Ramos (cell line): ENCODE measurements around the gene REXO4.

Experiments used
- in situ Hi-C: fragments of 300-500 bp; cut with MboI; formaldehyde crosslinking; loops from one replicate; pipeline ENCODE4 v1.14.3; 2022; ENCODE audit warnings: low sequenced_read_pairs; ENCODE audit not compliant: unreplicated experiment

REXO4 gene

GRCh38 chr9:133417541-133418461 is at the start of gene REXO4:
REXO4 (minus strand) TSS chr9:133418010; CDS start chr9:133417844, 166 bp downstream.
- in situ Hi-C loops: no loop called here

GRCh38 chr9:133467101-133467500 is 49.3 kb upstream of the REXO4 start:
- in situ Hi-C loops: no loop called here

GRCh38 chr9:133465984-133466383 is 48.2 kb upstream of the REXO4 start:
- in situ Hi-C loops: no loop called here

DNA sequence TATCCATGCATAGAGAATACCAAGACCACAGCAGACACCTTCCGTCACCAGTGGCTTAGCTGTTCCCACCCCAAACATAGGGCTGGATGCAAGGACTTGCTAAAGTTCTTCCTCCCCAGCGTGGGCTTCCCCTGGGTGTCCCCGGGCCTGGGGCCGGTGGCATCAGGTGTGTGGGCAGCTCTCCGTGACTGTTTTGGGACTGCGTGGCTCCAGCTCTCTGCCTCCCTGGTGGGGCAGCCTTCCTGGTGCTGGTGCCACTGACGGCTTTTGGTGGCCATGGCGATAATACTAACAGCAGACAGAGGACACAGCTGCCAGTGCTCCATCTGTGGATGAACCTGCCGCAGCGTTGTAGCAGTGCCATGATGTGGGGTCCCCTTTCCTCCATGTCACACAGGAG is 46.8 kb upstream of the REXO4 start:
- in situ Hi-C loops: no loop called here

DNA sequence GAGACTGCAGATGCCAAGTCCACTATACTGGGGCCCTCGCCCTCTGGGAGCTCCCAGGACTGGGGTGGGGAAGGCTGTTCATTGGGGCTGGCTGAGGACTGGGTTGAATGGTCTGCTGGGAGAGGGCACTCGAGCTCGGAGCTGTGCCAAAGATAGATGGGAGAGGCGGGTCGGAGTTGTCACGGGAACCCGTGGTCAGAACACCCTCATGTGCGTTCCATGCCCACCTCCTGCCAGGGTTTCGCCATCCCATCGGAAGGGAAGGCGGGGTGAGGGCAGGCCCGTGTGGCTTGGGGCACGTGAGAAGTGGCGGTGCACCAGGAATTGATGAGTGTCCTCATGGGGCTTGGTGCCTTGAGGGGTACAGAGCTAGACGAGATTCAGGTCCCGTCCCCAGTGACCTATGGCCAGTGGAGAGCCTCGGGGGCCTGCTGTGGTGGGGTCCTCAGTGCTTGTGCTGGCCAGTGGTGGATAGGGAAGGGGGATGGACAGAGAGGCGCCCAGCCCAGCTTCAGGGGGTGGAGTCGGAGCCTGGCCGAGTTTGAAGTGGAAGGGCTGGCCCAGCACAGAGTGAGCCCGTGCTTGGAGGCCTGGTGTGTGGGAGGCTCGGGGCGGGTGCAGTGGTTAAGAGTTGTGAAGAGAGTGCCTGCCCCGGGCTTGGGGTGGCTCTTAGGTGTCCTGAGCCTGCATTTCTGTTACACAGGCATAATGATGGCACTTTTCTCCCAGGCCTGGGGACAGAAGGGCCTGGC is 46.2 kb upstream of the REXO4 start:
- in situ Hi-C loops: no loop called here

DNA sequence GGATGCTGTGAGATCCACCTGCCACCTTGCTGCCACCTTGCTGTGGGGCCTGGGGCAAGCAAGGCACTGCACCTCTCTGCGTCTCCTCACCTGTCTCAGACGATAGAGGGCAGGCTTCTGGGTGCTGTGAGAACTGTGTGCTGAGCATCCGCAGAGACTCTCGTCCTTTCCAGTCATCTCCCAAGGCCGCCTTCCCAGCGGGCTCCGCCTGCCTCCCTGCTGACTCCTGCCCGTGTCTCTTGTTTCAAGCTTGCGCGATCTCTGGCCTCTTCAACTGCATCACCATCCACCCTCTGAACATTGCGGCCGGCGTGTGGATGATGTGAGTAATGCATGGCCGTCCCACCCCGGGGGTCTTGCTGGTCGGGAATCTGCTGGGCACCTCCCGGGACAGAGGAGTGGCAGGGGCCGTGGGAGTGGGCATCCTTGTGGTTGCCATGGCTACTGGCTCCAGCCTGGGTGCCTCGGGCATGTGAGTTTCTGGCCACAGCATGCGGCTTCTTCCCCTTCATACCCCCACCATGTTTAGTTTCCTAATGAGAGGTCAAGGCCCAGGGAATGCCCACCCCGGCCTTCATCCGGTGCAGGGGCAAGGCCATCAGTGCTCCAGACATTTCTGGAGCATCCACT is 45.5 kb upstream of the REXO4 start:
- in situ Hi-C loops: no loop called here

- in situ Hi-C loops: no loop called here
Observed at GRCh38 chr9:133461975-133462374, 44.2 kb upstream of the REXO4 start.

DNA sequence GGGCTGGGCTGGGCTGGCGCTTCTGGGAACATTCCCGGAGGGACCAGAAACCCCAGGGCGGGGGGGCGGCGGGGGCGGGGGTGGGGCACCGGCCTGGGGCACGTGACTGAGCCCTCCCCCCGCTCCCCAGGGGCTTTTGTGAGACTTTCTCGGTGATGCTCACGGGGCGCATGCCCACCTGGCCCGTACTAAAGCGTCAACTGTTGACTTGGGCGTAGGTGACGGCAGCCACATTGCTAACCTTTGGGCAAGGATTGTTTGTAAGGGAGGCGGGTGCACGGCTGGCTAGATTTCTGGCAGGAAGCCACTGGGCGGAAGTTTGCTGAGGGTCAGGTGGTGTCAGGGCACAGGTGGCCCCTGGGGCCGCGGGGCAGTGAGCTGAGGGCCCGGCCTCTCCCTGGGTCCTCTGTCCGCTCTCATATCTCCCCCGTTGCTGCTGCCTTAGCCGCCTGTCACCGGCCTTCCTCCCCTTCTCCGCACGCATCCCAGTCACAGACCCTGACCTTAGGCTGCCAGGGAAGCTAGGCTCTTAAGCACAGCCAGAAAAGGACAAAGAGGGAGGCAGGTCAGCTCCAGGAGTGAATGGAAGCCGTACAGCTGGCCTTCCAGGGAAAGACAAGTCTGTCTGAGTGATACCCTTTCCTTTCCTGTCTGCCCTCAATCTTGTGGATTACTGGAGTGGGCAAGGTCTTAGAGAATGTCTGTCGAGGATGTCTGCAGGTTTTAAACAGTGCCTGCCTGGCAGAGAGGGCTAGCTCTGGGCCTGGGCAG is 42.8 kb upstream of the REXO4 start:
- in situ Hi-C loops: no loop called here

- in situ Hi-C loops: no loop called here
Observed at GRCh38 chr9:133459476-133460404, 41.9 kb upstream of the REXO4 start, which contains the start of gene CACFD1. CACFD1 (plus strand) TSS chr9:133459978; CDS start chr9:133460067, 89 bp downstream.

GRCh38 chr9:133458643-133459312 is 41.0 kb upstream of the REXO4 start:
- in situ Hi-C loops: no loop called here

DNA sequence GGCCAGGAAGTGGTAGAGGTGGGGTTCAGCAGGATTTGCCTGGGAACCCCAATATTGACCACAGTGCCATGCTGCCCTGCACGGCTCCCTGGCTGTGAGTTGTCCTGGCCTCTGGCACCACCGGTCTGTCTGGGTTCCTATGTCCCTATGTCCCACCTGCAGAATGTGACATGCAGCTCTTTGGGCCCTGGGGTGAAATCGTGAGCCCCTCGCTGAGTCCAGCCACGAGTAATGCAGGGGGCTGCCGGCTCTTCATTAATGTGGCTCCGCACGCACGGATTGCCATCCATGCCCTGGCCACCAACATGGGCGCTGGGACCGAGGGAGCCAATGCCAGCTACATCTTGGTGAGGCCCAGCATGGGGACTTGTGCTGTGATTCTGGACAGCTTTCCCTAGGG is 39.9 kb upstream of the REXO4 start:
- in situ Hi-C loops: no loop called here

DNA sequence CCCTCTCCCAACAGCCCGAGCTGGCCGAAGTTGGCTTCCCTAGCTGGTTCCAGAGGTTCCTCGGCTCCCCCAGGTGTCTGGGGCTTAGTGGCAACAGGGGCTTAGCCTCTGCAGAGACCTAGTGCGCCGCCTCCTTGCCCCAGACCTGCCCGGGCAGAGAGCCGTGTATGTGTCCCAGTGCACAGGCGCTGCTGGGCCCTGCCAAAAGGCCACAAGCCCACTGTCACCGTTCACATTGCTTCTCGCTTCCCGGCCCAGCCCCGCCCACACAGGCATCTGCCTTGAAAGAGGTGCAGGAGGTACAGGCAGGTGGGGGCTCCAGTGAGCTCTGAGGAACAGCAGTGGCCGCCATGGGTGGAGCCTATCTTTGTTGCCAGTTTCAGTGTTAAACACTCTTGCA is 39.4 kb upstream of the REXO4 start:
- in situ Hi-C loops: no loop called here

DNA sequence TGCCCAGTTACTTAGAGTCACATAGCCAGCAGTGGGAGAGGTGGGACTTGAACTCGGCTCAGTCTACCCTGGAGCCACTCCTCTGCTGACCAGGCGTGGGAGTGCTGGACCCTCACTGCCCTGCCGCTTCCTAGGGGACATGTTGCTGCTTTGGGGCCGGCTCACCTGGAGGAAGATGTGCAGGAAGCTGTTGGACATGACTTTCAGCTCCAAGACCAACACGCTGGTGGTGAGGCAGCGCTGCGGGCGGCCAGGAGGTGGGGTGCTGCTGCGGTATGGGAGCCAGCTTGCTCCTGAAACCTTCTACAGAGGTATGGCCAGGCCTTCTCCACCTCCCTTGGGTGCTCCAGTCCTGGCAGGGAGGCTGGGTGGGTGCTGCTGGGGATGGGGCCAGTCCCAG is 38.6 kb upstream of the REXO4 start:
- in situ Hi-C loops: no loop called here

- in situ Hi-C loops: no loop called here
Observed at GRCh38 chr9:133455936-133456335, 38.1 kb upstream of the REXO4 start.

DNA sequence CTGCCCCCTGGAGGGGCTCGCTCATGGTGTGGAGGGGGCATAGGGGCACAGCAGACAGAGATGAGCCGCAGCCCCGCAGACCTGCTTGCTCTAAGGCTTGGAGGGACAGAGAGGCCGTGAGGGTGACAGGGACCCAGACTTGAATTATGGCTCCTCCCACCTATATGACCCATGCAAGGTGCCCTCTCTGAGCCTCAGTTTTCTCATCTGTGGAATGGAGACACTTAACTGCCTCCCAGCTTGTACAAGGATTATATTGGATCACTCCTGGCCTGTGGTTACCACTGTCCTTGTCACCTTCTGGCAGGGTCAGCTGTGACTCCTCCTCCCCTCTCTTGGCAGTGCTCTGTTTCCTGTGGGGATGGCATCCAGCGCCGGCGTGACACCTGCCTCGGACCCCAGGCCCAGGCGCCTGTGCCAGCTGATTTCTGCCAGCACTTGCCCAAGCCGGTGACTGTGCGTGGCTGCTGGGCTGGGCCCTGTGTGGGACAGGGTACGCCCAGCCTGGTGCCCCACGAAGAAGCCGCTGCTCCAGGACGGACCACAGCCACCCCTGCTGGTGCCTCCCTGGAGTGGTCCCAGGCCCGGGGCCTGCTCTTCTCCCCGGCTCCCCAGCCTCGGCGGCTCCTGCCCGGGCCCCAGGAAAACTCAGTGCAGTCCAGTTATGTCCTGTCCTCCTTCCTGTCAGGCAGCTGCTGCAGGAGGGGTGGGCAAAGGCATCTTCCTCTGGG is 37.3 kb upstream of the REXO4 start:
- in situ Hi-C loops: no loop called here

GRCh38 chr9:133454325-133454724 is 36.5 kb upstream of the REXO4 start:
- in situ Hi-C loops: no loop called here

DNA sequence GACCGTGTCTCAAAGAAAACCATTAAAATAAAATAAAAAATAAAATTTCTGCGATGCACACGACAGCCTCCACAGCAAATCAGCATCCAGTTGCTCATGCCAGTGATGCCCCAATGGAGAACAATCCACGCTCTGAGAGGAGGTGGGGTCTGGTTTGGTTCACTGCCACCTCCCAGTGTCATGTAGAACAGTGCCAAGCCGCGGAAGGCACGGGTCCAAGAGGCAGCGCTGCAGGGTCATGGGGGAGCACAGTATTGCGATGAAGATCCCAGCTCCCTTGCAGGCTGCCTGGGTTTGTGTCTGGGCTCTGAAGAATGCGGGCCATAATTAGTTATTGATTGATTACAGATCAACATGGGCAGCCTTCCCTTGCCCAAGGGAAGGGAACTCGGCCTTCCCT is 35.8 kb upstream of the REXO4 start:
- in situ Hi-C loops: no loop called here

- in situ Hi-C loops: no loop called here
Observed at GRCh38 chr9:133452562-133452961, 34.8 kb upstream of the REXO4 start.
